IMR-90 (cell line): Measurements from ENCODE around the gene LENG1. TPM values are rescaled to one million over a fixed set of nuclear protein-coding genes. Genes with fewer than 3 reads are reported as not detected.

Experiments
- ATAC-seq: fragments of 200-7000 bp; cut with Tn5 transposase; 2 replicates; pipeline ENCODE4 v1.9.1; 2020; ENCODE audit warnings: low read depth, mild to moderate bottlenecking, moderate library complexity
- BruUV-seq: library from RNA; stranded (reverse); fragments of 400-500 nt; replicated peaks from 2 replicates; lab custom pipeline; 2021; lab: Mats Ljungman, UMichigan
- CTCF ChIA-PET: fragments of 300-600 bp; formaldehyde crosslinking; extraction: SDS; loops from one replicate; lab custom pipeline; 2021; ENCODE audit warnings: antibody characterized with exemption; lab: Yijun Ruan, JAX
- POLR2A ChIA-PET: fragments of 300-600 bp; sonication (Branson Sonifier 250); formaldehyde crosslinking; loops from one replicate; lab custom pipeline; 2022; ENCODE audit warnings: antibody characterized with exemption; ENCODE audit not compliant: unreplicated experiment; lab: Charles Lee
- DNase-seq: peaks from one replicate; pipeline ENCODE4 v3.0.0; 2013
- H2AFZ ChIP-seq: replicated peaks from 2 replicates; pipeline ENCODE3; 2013; ENCODE audit warnings: low read length, mild to moderate bottlenecking; ENCODE audit not compliant: poor library complexity
- H2AK5ac ChIP-seq: 2 replicates; pipeline ENCODE4 v1.6.1; 2013; ENCODE audit warnings: low read depth, low read length, inconsistent platforms
- H2AK9ac ChIP-seq: replicated peaks from 2 replicates; pipeline ENCODE3; 2013; ENCODE audit warnings: mild to moderate bottlenecking, low read depth, low read length, moderate library complexity; ENCODE audit not compliant: poor library complexity
- H2BK120ac ChIP-seq: 2 replicates; pipeline ENCODE4 v1.6.1; 2013; ENCODE audit warnings: low read depth, low read length, inconsistent platforms
- H2BK15ac ChIP-seq: 3 replicates; pipeline ENCODE4 v1.6.1; 2013; ENCODE audit warnings: low read depth, low read length, inconsistent platforms
- H2BK20ac ChIP-seq: 2 replicates; pipeline ENCODE4 v1.6.1; 2013; ENCODE audit warnings: low read depth, mild to moderate bottlenecking, inconsistent platforms, low read length, moderate library complexity
- H2BK5ac ChIP-seq: 2 replicates; pipeline ENCODE4 v1.6.1; 2013; ENCODE audit warnings: mild to moderate bottlenecking, low read depth, low read length, inconsistent platforms; ENCODE audit not compliant: poor library complexity, severe bottlenecking
- H3K14ac ChIP-seq: replicated peaks from 2 replicates; pipeline ENCODE4 v1.6.1; 2013; ENCODE audit warnings: low read depth, low read length, inconsistent platforms
- H3K18ac ChIP-seq: 2 replicates; pipeline ENCODE4 v1.6.1; 2013; ENCODE audit warnings: low read depth, low read length, control low read depth
- H3K23ac ChIP-seq: 2 replicates; pipeline ENCODE4 v1.6.1; 2013; ENCODE audit warnings: low read depth, low read length, inconsistent platforms
- H3K27ac ChIP-seq: 2 replicates; pipeline ENCODE4 v1.5.1; 2013; ENCODE audit warnings: mild to moderate bottlenecking, control low read depth, low read length; ENCODE audit not compliant: insufficient read depth
- H3K27me3 ChIP-seq: 2 replicates; pipeline ENCODE4 v1.6.1; 2013; ENCODE audit warnings: low read length; ENCODE audit not compliant: control insufficient read depth, insufficient read depth
- H3K36me3 ChIP-seq: 2 replicates; pipeline ENCODE4 v1.6.1; 2013; ENCODE audit warnings: low read length, mixed read lengths; ENCODE audit not compliant: control insufficient read depth, insufficient read depth
- H3K4ac ChIP-seq: 2 replicates; pipeline ENCODE4 v1.6.1; 2013; ENCODE audit warnings: low read depth, low read length, inconsistent platforms
- H3K4me1 ChIP-seq: 2 replicates; pipeline ENCODE4 v1.6.1; 2013; ENCODE audit warnings: low read length, mixed read lengths; ENCODE audit not compliant: control insufficient read depth, insufficient read depth
- H3K4me2 ChIP-seq: 2 replicates; pipeline ENCODE4 v1.6.1; 2013; ENCODE audit warnings: low read depth, mild to moderate bottlenecking, control low read depth, low read length, moderate library complexity
- H3K4me3 ChIP-seq: 2 replicates; pipeline ENCODE4 v1.5.1; 2013; ENCODE audit warnings: low read depth, mild to moderate bottlenecking, control low read depth, low read length, moderate library complexity; ENCODE audit not compliant: insufficient read depth
- H3K56ac ChIP-seq: 2 replicates; pipeline ENCODE4 v1.6.1; 2013; ENCODE audit warnings: low read length, inconsistent platforms; ENCODE audit not compliant: insufficient read depth; ENCODE audit errors: extremely low read depth
- H3K79me1 ChIP-seq, 2 experiments: 2 replicates each; pipeline ENCODE4 v1.6.1; 2013; ENCODE audit warnings: low read length in 2 of 2, inconsistent platforms in 1 of 2, low read depth in 1 of 2
- H3K9ac ChIP-seq: 2 replicates; pipeline ENCODE4 v1.6.1; 2013; ENCODE audit warnings: low read depth, low read length, control low read depth
- H3K9me1 ChIP-seq: 2 replicates; pipeline ENCODE4 v1.6.1; 2013; ENCODE audit warnings: low read length, inconsistent platforms; ENCODE audit not compliant: insufficient read depth
- H3K9me3 ChIP-seq: 2 replicates; pipeline ENCODE4 v1.6.1; 2013; ENCODE audit warnings: low read length; ENCODE audit not compliant: control insufficient read depth, insufficient read depth
- H4K20me1 ChIP-seq: 2 replicates; pipeline ENCODE4 v1.6.1; 2013; ENCODE audit warnings: low read length, inconsistent platforms; ENCODE audit not compliant: insufficient read depth
- H4K5ac ChIP-seq: 2 replicates; pipeline ENCODE4 v1.6.1; 2013; ENCODE audit warnings: mild to moderate bottlenecking, low read depth, low read length, control low read depth
- H4K8ac ChIP-seq, 2 experiments: 2 replicates each; pipeline ENCODE4 v1.6.1; 2013; ENCODE audit warnings: low read depth in 2 of 2, low read length in 2 of 2, control low read depth in 1 of 2, inconsistent platforms in 1 of 2
- H4K91ac ChIP-seq: 2 replicates; pipeline ENCODE4 v1.6.1; 2013; ENCODE audit warnings: low read depth, low read length, inconsistent platforms; ENCODE audit not compliant: insufficient read depth
- BHLHE40 ChIP-seq: fragments of 150-350 bp; IDR thresholded peaks from 2 replicates; pipeline ENCODE4 v1.6.1; 2016; ENCODE audit warnings: mild to moderate bottlenecking, low read depth, low read length
- CEBPB ChIP-seq: IDR thresholded peaks from 2 replicates; pipeline ENCODE4 v1.6.1; 2012; ENCODE audit warnings: low read depth, low read length, improper control_type of control experiment
- MAZ ChIP-seq: IDR thresholded peaks from 2 replicates; pipeline ENCODE4 v1.6.1; 2012; ENCODE audit warnings: low read depth, mild to moderate bottlenecking, low read length, improper control_type of control experiment, moderate library complexity, borderline replicate concordance
- POLR2A ChIP-seq: IDR thresholded peaks from 2 replicates; pipeline ENCODE4 v1.6.1; 2012; ENCODE audit warnings: mild to moderate bottlenecking, low read depth, low read length
- RAD21 ChIP-seq: IDR thresholded peaks from 2 replicates; pipeline ENCODE4 v1.6.1; 2012; ENCODE audit warnings: low read length, improper control_type of control experiment
- RCOR1 ChIP-seq: IDR thresholded peaks from 2 replicates; pipeline ENCODE4 v1.6.1; 2012; ENCODE audit warnings: mild to moderate bottlenecking, low read length, improper control_type of control experiment; ENCODE audit not compliant: insufficient replicate concordance
- RFX5 ChIP-seq: IDR thresholded peaks from 2 replicates; pipeline ENCODE4 v1.8.0; 2012; ENCODE audit warnings: low read depth, mild to moderate bottlenecking, low read length, moderate library complexity
- SMC3 ChIP-seq: fragments of 150-350 bp; IDR thresholded peaks from 2 replicates; pipeline ENCODE4 v1.6.1; 2016; ENCODE audit warnings: low read depth, mild to moderate bottlenecking, antibody characterized with exemption, low read length, moderate library complexity
- WGBS, 2 experiments: methylation state at CpG; one replicate each; pipeline versions ENCODE4 v1.1.5 to v1.1.7; 2013; ENCODE audit warnings: missing lambda C conversion rate in 2 of 2; ENCODE audit not compliant: insufficient read length in 1 of 2; ENCODE audit errors: extremely low coverage in 2 of 2; 5-methylcytosine and 5-hydroxymethylcytosine counted together
- dilution Hi-C: fragments of 300-500 bp; cut with HindIII; formaldehyde crosslinking; loops from one replicate; pipeline ENCODE4 v1.14.3; 2018; ENCODE audit warnings: low sequenced_read_pairs; ENCODE audit not compliant: unreplicated experiment
- in situ Hi-C: fragments of 300-500 bp; cut with MboI; formaldehyde crosslinking; loops from 3 replicates; pipeline ENCODE4 v1.14.3; 2019; ENCODE audit warnings: low sequenced_read_pairs, inconsistent platforms, mixed read lengths
- intact Hi-C: fragments of 100-400 bp; cut with micrococcal nuclease; formaldehyde crosslinking; loops from 2 replicates; pipeline ENCODE4 v1.10.0; 2022
- polyA plus RNA-seq, 3 experiments: library from polyadenylated mRNA; depleted of rRNA; stranded (reverse); fragments of >200 nt; gene quantifications; 2 replicates each; pipeline ENCODE4 v1.2.3, GENCODE V29; 2012; ENCODE audit warnings: low replicate concordance in 1 of 3
- total RNA-seq: library from RNA; depleted of rRNA; stranded (reverse); fragments of >200 nt; gene quantifications from 2 replicates; pipeline ENCODE4 v1.2.3, GENCODE V29; 2012
- TF ChIP-seq, protein P1 (sequence below): conservative IDR thresholded peaks from 2 replicates; pipeline ENCODE4 v1.5.1; 2012; ENCODE audit warnings: mild to moderate bottlenecking, low read depth, low read length, improper control_type of control experiment
- TF ChIP-seq, protein P2 (sequence below): fragments of 150-350 bp; IDR thresholded peaks from 2 replicates; pipeline ENCODE4 v1.6.1; 2016; ENCODE audit warnings: low read depth, mild to moderate bottlenecking, low read length, moderate library complexity, borderline replicate concordance
- TF ChIP-seq, protein P3 (sequence below): fragments of 150-350 bp; IDR thresholded peaks from 2 replicates; pipeline ENCODE4 v1.6.1; 2017; ENCODE audit warnings: mild to moderate bottlenecking, antibody characterized with exemption, low read length, low read depth

The LENG1 gene
- total and polyA plus RNA-seq, 2 of the 4 experiments (the other 2 are of a cell fraction) = 2.7 to 5.3 TPM

DNA sequence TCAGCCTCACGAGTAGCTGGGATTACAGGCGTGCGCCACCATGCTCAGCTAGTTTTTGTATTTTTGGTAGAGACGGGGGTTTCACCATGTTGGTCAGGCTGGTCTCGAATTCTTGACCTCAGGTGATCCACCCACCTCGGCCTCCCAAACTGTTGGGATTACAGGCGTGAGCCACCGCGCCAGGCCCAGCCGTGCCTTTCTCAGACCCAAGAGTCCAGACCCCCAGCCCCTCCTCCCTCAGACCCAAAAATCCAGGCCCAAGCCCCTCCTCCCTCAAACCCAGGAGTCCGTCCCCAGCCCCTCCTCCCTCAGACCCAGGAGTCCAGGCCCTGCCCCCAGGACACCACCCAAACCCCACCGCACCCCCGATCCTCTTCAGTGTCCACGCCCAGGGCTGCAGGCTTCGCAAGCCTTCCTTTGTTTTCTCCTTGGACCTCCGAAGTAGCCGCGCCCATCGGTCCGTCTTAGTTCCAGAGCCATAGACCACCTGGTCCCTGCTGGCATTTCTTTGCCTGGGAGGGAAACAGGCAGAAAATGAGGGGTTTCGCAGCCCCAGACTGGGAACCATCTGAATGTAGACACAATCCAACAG is 9.7 kb upstream of the LENG1 start:
- intact Hi-C loops = loop anchor here (2.0 kb wide), 1 partner anchor 20 kb away; the partner anchor contains the start of gene MBOAT7
- BruUV-seq = no TSS peak

More for the DNA sequence above, 9.7 kb upstream of the LENG1 start:
- ATAC-seq = no peak
- Histone ChIP-seq H3K27me3 (no peaks in the 10 kb centered on the region), H3K14ac (no peak overlapping the region; the same call in 1 of the 2 replicates), H3K36me3 (no peaks in the 10 kb centered on the region), H3K9me1 (no peaks in the 10 kb centered on the region), H3K4me2 (no peak overlapping the region), H2AK9ac (peak overlapping the region; percentile 70), H3K79me1 (no peaks in the 10 kb centered on the region), H3K27ac (no peak overlapping the region), H2BK120ac (no peak overlapping the region), H3K23ac (no peak overlapping the region), H4K5ac (no peak overlapping the region), H2AFZ (no peak overlapping the region), H3K9ac (no peak overlapping the region), H3K56ac (no peak overlapping the region), H4K20me1 (no peaks in the 10 kb centered on the region; the same call in 1 of the 2 replicates), H3K18ac (no peak overlapping the region), H2BK20ac (no peak overlapping the region), H4K91ac (no peak overlapping the region), H2BK15ac (no peak overlapping the region), H3K4me3 (no peak overlapping the region), H2BK5ac (no peak overlapping the region), H4K8ac (no peak overlapping the region), H3K4ac (no peak overlapping the region), H2AK5ac (no peak overlapping the region), H3K4me1 (no peaks in the 10 kb centered on the region), H3K9me3 (no peaks in the 10 kb centered on the region)
- POLR2A ChIA-PET = no interaction called here
- TF ChIP-seq SMC3 (no peak), MAZ (no peak), RAD21 (no peak), POLR2A (no peak), RCOR1 (no peak), BHLHE40 (no peak), RFX5 (no peak), CEBPB (no peak)
- TF ChIP-seq, protein P1, sequence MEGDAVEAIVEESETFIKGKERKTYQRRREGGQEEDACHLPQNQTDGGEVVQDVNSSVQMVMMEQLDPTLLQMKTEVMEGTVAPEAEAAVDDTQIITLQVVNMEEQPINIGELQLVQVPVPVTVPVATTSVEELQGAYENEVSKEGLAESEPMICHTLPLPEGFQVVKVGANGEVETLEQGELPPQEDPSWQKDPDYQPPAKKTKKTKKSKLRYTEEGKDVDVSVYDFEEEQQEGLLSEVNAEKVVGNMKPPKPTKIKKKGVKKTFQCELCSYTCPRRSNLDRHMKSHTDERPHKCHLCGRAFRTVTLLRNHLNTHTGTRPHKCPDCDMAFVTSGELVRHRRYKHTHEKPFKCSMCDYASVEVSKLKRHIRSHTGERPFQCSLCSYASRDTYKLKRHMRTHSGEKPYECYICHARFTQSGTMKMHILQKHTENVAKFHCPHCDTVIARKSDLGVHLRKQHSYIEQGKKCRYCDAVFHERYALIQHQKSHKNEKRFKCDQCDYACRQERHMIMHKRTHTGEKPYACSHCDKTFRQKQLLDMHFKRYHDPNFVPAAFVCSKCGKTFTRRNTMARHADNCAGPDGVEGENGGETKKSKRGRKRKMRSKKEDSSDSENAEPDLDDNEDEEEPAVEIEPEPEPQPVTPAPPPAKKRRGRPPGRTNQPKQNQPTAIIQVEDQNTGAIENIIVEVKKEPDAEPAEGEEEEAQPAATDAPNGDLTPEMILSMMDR = no peak
- TF ChIP-seq, protein P2, sequence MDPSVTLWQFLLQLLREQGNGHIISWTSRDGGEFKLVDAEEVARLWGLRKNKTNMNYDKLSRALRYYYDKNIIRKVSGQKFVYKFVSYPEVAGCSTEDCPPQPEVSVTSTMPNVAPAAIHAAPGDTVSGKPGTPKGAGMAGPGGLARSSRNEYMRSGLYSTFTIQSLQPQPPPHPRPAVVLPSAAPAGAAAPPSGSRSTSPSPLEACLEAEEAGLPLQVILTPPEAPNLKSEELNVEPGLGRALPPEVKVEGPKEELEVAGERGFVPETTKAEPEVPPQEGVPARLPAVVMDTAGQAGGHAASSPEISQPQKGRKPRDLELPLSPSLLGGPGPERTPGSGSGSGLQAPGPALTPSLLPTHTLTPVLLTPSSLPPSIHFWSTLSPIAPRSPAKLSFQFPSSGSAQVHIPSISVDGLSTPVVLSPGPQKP = no peak
- TF ChIP-seq, protein P3, sequence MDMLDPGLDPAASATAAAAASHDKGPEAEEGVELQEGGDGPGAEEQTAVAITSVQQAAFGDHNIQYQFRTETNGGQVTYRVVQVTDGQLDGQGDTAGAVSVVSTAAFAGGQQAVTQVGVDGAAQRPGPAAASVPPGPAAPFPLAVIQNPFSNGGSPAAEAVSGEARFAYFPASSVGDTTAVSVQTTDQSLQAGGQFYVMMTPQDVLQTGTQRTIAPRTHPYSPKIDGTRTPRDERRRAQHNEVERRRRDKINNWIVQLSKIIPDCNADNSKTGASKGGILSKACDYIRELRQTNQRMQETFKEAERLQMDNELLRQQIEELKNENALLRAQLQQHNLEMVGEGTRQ = no peak
- DNase-seq = no peak
- WGBS, 2 experiments = 92% methylated on average over 12 of the region's 21 CpGs; no CpG with 5 or more reads in 1 of the 2 experiments
- in situ Hi-C loops = no loop called here
- dilution Hi-C loops = no loop called here
- CTCF ChIA-PET = no interaction called here
